HG03378 (cell line): Measurements from ENCODE around the gene MAP3K10.

ENCODE experiments used
- ATAC-seq: cut with Tn5 transposase; IDR thresholded peaks from one replicate; pipeline ENCODE4 v1.9.1; 2021; ENCODE audit warnings: mild to moderate bottlenecking, moderate library complexity; ENCODE audit not compliant: unreplicated experiment

The MAP3K10 gene

DNA sequence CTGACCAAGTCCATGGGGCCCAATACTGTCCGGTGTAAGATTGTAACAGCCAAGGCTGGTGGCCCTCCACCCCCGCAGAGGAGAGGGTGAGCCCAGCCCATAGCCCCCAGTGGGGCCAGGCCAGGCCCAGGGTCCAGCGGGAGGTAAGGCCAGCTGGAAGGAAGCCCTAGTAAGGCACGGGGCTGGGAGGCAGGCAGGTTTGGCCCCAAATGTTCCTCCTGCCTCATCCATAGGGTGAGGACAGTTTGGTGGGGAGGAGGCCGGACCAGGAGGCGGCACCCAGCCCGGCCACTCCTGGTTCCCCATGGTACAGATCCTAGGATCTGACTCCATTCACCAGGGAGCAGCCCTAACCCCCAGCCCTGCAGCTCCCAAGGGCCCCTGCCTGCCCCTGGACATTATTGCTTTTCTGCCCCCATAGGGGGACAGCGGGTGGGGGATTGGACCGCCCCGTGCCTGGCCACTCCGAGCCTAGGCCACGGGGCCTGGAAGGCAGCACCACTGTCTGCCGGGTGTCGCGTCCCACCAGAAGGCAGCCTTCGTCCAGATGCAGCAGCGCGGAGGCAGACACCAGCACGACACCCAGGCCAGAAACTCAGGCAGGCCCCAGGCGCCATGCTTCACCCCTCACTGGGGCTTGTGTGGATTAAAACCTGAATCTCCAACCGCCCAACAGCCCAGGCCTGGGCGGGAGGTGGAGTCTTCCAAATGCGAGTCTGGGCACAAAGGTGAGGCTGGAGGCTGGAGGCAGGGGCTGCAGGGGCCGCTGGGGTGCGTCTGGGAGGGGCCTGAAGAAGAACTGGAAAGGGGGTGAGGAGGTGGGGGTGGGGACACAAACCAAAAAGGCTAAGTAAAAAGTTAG, 42.0 kb downstream of the MAP3K10 start:
- ATAC-seq: no peak

- ATAC-seq: no peak
These were observed 42.7 kb downstream of the MAP3K10 start for GRCh38 chr19:40233811-40234389.

DNA sequence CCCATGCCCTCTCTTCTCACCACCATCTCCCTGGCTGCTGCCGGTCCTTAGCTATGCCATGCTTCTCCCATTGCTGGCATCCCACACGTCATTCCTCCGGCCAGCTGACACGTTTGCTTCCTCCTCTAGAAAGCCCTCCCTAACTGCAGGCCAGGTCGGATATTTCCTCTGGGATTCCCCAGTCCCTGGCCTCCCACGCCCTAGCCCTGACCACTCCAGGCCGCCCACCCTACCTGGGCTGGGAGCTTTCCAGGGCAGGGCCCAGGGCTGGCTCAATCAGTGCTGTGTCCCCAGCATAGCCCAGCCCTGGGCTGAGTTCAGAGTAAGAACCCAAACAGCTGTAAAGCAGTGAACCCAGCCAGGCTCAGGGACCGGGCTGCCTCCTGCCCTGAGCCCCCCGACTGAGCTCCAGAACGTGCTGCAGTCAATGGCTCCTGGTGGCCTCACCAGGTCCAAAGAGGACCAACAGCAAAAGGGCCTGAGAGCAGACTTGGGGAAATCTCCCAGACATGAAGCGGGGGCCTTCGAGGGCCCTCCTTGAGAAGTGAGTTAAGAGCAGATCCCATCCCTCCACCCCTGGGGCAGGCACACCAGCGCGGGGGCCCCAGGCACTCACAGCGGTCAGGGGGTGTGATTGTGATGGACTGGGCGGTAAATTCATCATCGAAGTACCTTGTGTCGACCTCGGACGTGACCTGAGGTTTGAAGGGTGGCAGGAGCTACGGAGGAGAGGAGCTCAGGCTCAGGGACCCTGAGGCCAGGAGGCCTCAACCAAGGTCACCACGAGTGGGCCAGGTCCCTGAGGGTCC, 43.4 kb downstream of the MAP3K10 start:
- ATAC-seq: no peak

DNA sequence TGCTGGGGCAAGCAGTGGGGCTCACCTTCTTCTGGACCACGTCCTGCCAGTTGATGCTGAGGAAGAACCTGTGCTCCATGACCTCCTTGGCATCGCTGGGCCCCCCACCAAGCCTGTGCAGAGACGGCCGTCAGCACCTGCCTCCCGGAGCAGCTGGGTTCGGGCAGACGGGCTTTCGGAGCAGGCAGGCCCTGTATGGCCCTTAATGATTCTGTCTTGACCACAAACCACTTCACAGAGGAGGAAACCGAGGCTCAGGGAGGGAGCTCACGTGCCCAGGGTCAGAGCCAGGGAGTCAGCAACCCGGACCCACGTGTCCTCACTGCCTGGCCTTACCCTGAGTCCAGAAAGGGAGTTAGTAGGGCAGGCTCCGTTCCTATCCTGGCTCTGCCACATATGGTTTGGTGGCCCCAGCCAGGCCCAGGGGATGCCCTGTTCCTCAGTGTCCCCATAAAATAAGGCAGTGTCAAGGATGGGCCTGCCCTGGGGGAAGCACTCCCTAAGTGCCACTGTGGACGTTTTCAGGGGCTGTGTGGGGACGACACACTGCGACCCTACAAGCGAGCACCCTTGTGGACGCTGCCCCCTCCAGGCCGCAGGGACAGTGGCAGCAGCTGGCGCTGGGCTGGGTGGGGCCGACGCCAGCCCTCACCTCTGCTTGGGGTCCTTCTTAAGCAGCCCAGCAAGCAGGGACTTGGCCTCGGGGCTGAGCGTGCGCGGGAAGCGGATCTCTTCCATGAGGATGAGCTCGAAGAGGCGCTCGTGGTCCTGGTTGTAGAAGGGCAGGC, 44.2 kb downstream of the MAP3K10 start:
- ATAC-seq: no peak

DNA sequence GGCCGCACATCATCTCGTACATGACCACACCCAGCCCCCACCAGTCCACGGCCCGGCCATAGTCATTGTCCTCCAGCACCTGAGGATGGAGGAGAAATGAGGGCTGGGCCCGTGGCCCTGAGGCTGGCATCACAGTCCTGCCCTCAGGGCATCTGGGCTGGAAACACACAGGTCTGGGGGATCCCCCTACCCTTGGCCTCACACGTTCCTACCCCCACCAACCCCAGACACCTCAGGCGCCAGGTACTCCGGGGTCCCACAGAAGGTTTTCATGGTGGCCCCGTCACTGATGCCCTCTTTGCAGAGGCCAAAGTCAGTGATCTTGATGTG, 44.8 kb downstream of the MAP3K10 start:
- ATAC-seq: no peak

DNA sequence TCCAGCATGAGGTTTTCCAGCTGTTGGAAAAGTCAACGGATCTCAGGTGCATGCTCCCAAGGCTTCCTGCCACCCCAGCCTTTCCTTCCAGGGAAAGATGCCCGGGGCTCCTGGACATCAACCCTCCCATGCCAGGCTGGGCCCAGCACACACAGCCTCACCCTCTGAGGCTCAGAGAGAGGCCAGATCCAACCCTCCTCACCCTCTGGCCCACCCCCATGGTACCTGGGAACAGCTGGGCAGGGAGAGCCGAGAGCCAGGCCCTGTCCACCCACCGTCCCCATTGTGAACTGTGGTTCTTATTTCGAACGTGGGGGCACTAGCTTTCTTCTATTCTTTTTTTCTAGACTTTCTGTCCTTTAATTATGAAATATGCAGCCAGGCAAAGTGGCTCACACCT, 45.1 kb downstream of the MAP3K10 start:
- ATAC-seq: no peak

GRCh38 chr19:40237791-40238190, 46.6 kb downstream of the MAP3K10 start:
- no peak for ATAC-seq

DNA sequence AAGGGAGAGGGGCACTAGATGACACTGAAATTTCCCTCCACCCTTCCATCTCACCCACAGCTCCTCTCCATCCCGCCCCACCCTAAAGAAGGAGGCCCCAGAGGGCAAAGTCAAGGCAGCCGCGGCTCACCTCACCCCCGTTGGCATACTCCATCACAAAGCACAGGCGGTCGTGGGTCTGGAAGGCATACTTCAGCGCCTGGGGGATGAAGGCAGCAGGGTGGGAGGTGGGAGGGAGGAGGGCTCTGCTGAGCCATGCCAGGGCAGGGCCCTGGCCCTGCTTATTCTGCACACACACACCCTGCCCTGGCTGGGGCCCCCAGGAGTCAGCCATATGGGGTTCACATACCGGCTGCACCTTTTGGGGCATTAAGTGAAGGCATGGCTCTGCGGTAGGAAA, 47.5 kb downstream of the MAP3K10 start:
- ATAC-seq: no peak

GRCh38 chr19:40239415-40240226, 48.4 kb downstream of the MAP3K10 start:
- ATAC-seq: no peak

DNA sequence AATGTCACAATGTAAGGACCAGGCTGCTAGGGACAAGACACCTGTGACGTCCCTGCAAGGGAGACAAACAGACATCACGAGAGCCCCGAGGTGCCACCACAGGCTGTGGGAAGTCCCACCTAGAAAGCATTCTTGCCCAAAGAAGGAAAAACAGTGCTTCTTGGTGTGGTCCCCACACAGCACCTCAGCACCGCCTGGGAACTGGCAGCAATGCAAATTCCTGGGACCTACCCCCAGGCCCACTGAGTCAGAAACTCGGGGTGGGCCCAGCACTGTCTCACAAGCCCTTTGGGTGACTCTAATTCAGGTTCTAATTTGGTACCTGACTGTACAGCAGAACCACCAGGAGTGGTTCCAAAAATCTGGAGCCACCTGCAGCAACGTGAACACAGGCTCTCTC, 49.1 kb downstream of the MAP3K10 start:
- no peak for ATAC-seq

DNA sequence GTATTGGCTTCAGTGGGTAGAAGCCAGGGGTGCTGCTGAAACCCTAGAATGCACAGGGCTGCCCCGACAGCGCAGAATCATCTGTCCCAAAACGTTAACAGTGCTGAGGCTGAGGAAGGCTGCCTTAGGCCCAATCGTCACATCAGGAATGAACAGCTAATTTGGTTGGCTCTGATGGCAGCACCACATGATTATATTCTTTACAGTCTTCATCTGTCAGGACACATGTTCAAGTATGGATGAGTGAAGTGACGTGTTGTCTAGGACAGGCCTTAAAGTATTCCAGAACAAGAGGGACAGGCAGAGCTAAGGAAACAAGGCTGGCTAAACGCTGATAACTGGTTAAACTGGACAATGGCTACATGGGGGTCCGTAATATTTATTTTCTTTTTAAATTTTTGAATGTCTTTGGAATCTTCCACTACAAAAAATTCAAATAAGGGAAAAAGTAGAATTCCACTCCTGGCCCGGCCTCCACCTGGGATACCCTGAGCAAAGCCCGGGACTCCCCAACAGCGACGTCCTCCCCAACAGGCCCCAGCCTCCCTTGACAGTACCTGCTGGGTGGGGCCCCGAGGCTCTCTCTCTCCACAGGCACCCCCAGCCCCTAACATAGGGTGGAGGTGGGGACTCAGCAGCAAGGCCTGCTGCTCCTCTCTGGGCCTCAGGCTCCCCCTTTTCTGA, 50.0 kb downstream of the MAP3K10 start:
- no peak for ATAC-seq

GRCh38 chr19:40241809-40242384, 50.7 kb downstream of the MAP3K10 start:
- ATAC-seq: no peak

GRCh38 chr19:40242480-40242879, 51.3 kb downstream of the MAP3K10 start:
- no peak for ATAC-seq

GRCh38 chr19:40243181-40243580, 52.0 kb downstream of the MAP3K10 start:
- ATAC-seq: no peak

GRCh38 chr19:40244579-40245317, 53.5 kb downstream of the MAP3K10 start:
- ATAC-seq: no peak

GRCh38 chr19:40245506-40246128, 54.4 kb downstream of the MAP3K10 start:
- ATAC-seq: no peak

DNA sequence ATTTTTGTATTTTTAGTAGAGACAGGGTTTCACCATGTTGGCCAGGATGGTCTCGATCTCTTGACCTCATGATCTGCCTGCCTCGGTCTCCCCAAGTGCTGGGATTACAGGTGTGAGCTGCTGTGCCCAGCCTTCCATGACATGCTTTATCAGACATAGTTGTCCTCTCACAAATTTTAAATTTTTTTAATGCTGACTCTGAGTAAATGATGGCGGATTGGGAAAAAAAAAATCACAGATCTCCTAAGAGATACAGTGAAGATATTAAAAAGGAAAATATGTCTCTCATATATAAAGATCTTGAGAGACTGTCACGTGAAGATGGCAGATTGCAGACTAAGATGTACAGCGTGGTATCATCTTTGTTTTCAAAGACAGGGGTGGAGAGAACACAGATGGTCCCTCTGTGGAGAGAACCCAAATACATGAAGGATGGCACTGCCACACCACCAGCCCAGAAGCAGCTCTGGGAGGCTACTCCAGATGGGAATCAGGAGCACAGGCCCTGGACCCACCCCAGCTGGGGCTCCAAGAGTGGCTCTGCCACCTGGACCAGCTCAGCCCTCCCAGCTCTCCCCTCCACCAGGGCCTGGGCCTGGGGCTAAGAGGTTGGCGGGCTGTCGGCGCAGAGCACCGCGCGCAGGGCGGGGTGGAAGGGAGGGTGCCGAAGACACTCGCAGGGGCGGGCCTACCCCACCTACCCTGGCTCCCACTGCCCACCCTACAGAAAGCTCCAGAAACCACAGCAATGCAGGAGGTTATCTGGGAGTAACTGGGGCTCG, 55.3 kb downstream of the MAP3K10 start:
- no peak for ATAC-seq
